ENCODE measurements around the gene LRP4.

DNA sequence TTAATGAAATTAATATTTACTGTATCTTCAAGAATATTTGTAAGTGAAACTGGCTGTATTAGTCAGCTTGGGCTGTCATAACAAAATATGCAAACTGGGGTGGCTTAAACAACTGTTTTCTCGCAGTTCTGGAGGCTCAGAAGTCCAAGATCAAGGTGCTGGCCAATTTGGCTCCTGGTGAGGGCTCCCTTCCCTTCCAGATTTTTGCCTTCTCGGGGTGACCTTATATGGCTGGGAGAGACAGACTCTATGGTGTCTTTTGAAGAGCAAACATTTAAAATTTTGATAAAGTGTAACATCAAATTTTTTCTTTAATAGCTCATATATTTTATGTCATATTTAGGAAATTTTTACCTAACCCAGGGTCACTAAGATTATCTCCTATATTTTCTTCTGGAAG is 48.4 kb upstream of the LRP4 start:
- TF ChIP-seq, protein P1, sequence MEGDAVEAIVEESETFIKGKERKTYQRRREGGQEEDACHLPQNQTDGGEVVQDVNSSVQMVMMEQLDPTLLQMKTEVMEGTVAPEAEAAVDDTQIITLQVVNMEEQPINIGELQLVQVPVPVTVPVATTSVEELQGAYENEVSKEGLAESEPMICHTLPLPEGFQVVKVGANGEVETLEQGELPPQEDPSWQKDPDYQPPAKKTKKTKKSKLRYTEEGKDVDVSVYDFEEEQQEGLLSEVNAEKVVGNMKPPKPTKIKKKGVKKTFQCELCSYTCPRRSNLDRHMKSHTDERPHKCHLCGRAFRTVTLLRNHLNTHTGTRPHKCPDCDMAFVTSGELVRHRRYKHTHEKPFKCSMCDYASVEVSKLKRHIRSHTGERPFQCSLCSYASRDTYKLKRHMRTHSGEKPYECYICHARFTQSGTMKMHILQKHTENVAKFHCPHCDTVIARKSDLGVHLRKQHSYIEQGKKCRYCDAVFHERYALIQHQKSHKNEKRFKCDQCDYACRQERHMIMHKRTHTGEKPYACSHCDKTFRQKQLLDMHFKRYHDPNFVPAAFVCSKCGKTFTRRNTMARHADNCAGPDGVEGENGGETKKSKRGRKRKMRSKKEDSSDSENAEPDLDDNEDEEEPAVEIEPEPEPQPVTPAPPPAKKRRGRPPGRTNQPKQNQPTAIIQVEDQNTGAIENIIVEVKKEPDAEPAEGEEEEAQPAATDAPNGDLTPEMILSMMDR (conservative IDR thresholded peaks at IDR 0.05; ENCODE audit: low read length) = no peak
- TF ChIP-seq EZH2phosphoT487 (IDR thresholded peaks at IDR 0.05; ENCODE audit: borderline replicate concordance) = no peak

Data from Loucy (cell line).